Calu3 (cell line): ENCODE results near the gene FNDC3A. TPM values are rescaled to one million over a fixed set of nuclear protein-coding genes. Genes with fewer than 3 reads are reported as not detected.
A peak's percentile ranks its signal among the peaks of the same experiment; 100 is the strongest.

ENCODE experiments used
- BruUV-seq: library from RNA; stranded (reverse); fragments of 400-500 nt; replicated peaks from 2 replicates; lab custom pipeline; 2021; lab: Mats Ljungman, UMichigan
- CTCF ChIA-PET: fragments of 300-600 bp; sonication (Branson Sonifier 250); formaldehyde crosslinking; loops from one replicate; lab custom pipeline; 2022; ENCODE audit warnings: antibody characterized with exemption; lab: Charles Lee
- DNase-seq: peaks from one replicate; pipeline ENCODE4 v3.0.0; 2022
- H3K27ac Mint-ChIP-seq: one replicate; pipeline ENCODE4 v1.8.0; 2022; ENCODE audit warnings: mixed read lengths; ENCODE audit not compliant: unreplicated experiment
- H3K27me3 Mint-ChIP-seq: one replicate; pipeline ENCODE4 v1.8.0; 2022; ENCODE audit warnings: mixed read lengths; ENCODE audit not compliant: unreplicated experiment
- H3K36me3 Mint-ChIP-seq: one replicate; pipeline ENCODE4 v1.8.0; 2022; ENCODE audit warnings: mild to moderate bottlenecking, moderate library complexity, mixed read lengths; ENCODE audit not compliant: insufficient read depth, unreplicated experiment
- H3K4me1 Mint-ChIP-seq: one replicate; pipeline ENCODE4 v1.8.0; 2022; ENCODE audit warnings: mild to moderate bottlenecking, low read depth, mixed read lengths; ENCODE audit not compliant: unreplicated experiment
- H3K4me3 Mint-ChIP-seq: one replicate; pipeline ENCODE4 v1.8.0; 2022; ENCODE audit warnings: mild to moderate bottlenecking, low read depth, moderate library complexity, mixed read lengths; ENCODE audit not compliant: unreplicated experiment
- H3K9me3 Mint-ChIP-seq: one replicate; pipeline ENCODE4 v1.8.0; 2022; ENCODE audit warnings: low read depth, mixed read lengths; ENCODE audit not compliant: unreplicated experiment
- intact Hi-C: fragments of 100-400 bp; cut with micrococcal nuclease; formaldehyde crosslinking; loops from one replicate; pipeline ENCODE4 v1.10.0; 2022; ENCODE audit not compliant: unreplicated experiment
- total RNA-seq: library from RNA; stranded (reverse); gene quantifications from 2 replicates; pipeline ENCODE4 v1.2.3, GENCODE V29; 2022
- TF ChIP-seq, protein P1 (sequence below): fragments of 200-600 bp; IDR thresholded peaks from one replicate; pipeline ENCODE4 v1.8.0; 2022; ENCODE audit warnings: antibody characterized with exemption; ENCODE audit not compliant: unreplicated experiment

Gene FNDC3A
- total RNA-seq, 1 experiment from 2014 or later: 36.2 TPM

GRCh38 chr13:49062297-49062896 lies 86.7 kb downstream of the FNDC3A start:
- CTCF ChIA-PET: no interaction called here
- Mint-ChIP-seq H3K27me3 (no peaks in the 10 kb centered on the region), H3K4me3 (no peak overlapping the region), H3K36me3 (peaks cover 6% of the 10 kb centered on the region), H3K4me1 (peaks cover 14% of the 10 kb centered on the region), H3K9me3 (no peaks in the 10 kb centered on the region), H3K27ac (peak overlapping the region; percentile 3)
- TF ChIP-seq, protein P1, sequence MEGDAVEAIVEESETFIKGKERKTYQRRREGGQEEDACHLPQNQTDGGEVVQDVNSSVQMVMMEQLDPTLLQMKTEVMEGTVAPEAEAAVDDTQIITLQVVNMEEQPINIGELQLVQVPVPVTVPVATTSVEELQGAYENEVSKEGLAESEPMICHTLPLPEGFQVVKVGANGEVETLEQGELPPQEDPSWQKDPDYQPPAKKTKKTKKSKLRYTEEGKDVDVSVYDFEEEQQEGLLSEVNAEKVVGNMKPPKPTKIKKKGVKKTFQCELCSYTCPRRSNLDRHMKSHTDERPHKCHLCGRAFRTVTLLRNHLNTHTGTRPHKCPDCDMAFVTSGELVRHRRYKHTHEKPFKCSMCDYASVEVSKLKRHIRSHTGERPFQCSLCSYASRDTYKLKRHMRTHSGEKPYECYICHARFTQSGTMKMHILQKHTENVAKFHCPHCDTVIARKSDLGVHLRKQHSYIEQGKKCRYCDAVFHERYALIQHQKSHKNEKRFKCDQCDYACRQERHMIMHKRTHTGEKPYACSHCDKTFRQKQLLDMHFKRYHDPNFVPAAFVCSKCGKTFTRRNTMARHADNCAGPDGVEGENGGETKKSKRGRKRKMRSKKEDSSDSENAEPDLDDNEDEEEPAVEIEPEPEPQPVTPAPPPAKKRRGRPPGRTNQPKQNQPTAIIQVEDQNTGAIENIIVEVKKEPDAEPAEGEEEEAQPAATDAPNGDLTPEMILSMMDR: no peak
- no peak for DNase-seq
- BruUV-seq: no TSS peak
- intact Hi-C loops: no loop called here

GRCh38 chr13:49063011-49063410 lies 87.3 kb downstream of the FNDC3A start:
- H3K27ac Mint-ChIP-seq: no peak overlapping the region
- no TSS peak for BruUV-seq
- no peaks in the 10 kb centered on the region for H3K9me3 Mint-ChIP-seq
- H3K4me1 Mint-ChIP-seq: peaks cover 14% of the 10 kb centered on the region
- DNase-seq: no peak
- intact Hi-C loops: no loop called here
- CTCF ChIA-PET: no interaction called here
- H3K27me3 Mint-ChIP-seq: no peaks in the 10 kb centered on the region
- TF ChIP-seq, protein P1: no peak
- H3K4me3 Mint-ChIP-seq: no peak overlapping the region
- H3K36me3 Mint-ChIP-seq: peaks cover 6% of the 10 kb centered on the region

- Mint-ChIP-seq H3K9me3 (no peaks in the 10 kb centered on the region), H3K27me3 (no peaks in the 10 kb centered on the region), H3K27ac (no peak overlapping the region), H3K4me1 (peaks cover 14% of the 10 kb centered on the region), H3K36me3 (peaks cover 6% of the 10 kb centered on the region), H3K4me3 (no peak overlapping the region)
- intact Hi-C loops: no loop called here
- TF ChIP-seq, protein P1: no peak
- no peak for DNase-seq
- no TSS peak for BruUV-seq
- CTCF ChIA-PET: interaction anchor here (0.7 to 1.2 kb wide), 2 partner anchors 47 to 671 kb away, joined by 3 read pairs; no protein-coding TSS in a partner anchor
Observed at GRCh38 chr13:49063497-49063896, 87.8 kb downstream of the FNDC3A start.

- TF ChIP-seq, protein P1: no peak
- Mint-ChIP-seq H3K27ac (no peak overlapping the region), H3K36me3 (peaks cover 6% of the 10 kb centered on the region), H3K4me1 (peaks cover 14% of the 10 kb centered on the region), H3K4me3 (no peak overlapping the region), H3K9me3 (no peaks in the 10 kb centered on the region), H3K27me3 (no peaks in the 10 kb centered on the region)
- BruUV-seq: no TSS peak
- no peak for DNase-seq
- intact Hi-C loops: no loop called here
- CTCF ChIA-PET: interaction anchor here (0.5 to 1.2 kb wide), 2 partner anchors 158 to 672 kb away, joined by 3 read pairs; no protein-coding TSS in a partner anchor
Observed at GRCh38 chr13:49064476-49064875, 88.8 kb downstream of the FNDC3A start.
